ENCODE data around the gene SLC9B1.
A peak's percentile ranks its signal among the peaks of the same experiment; 100 is the strongest.
"Not testable (repeated sequence)": the region's sequence is repeated elsewhere in the genome, so short reads cannot be mapped to it uniquely, and the experiment has no call there.

Gene SLC9B1

DNA sequence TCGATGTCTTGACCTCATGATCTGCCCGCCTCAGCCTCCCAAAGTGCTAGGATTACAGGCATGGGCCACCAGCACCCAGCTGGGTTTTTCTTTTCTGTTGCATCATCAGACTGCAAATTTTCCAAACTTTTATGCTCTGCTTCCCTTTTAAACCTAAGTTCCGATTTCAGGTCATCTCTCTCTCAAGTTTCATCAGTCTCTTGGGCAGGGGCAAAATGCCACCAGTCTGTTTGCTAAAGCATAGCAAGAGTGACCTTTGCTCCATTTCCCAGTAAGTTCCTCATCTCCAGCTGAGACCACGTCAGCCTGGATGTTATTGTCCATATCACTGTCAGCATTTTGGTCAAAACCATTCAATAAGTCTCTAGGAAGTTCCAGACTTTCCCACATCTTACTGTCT lies 141.2 kb downstream of the SLC9B1 start:
- DNase-seq (ENCODE audit: low spot score), result not testable (repeated sequence)

DNA sequence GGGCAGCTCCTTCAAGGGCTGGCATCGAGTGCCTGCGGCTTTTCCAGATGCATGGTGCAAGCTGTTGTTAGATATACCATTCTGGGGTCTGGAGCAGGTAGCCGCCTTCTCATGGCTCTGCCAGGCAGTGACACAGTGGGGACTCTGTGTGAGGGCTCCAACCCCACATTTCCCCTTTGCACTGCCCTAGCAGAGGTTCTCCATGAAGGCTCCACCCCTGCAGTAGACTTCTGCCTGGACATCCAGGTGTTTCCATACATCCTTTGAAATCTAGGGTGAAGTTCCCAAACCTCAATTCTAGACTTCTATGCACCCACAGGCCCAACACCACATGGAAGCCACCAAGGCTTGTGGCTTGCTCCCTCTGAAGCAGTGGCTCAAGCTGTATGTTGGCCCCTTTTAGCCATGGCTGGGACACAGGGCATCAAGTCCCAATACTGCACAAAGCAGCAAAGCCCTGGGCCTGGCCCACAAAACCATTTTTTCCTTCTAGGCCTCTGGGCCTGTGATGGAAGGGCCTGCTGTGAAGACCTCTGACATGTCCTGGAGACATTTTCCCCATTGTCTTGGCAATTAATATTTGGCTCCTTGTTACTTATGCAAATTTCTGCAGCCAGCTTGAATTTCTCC lies 141.9 kb downstream of the SLC9B1 start:
- not testable (repeated sequence) for DNase-seq (ENCODE audit: low spot score)

DNA sequence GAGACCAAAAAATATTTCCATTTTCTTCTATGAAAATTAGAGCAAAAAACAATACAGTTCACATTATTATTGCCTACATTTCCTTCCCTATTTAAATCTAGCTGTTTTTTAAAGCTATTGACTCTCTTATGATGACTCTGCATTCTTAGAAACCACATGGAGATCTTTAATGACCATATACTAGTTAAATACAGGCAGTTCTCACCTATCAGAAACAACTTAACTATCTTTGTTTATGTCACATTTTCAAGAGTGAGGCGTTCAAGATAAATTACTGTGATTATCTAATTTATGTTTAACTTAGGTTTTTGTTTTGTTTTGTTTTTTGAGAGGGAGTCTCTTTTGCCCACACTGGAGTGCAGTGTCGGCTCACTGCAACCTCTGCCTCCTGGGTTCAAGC lies 147.7 kb downstream of the SLC9B1 start:
- DNase-seq (ENCODE audit: low spot score), result peak; percentile 74

DNA sequence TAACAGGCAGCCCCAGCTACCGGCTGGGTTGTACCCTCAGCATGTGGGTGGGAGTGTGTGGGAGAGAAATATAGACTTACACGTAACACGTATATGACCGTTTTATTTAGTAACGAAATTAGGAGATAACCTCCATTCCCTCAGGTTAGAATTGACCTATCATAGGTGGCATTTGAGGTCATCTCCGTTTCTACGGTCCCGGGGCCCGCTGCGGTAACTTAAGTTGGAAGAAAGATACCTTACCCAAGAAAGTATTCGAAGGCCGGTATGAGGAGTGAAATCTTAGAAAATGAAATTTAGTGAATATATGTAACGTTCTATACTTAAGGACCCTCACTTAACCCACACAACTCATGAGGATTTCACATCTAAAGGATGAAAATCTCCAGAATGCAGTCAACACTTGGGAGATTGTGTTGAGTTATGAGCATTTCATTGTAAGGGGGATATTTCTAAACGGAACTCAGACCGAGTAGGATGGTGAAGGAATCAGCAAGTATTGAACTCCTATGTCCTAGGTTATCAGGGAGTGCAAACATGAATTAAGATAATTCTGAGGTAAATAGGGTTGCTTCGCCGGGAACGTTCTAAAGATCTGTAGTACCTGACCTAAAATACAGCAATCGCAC lies 149.8 kb downstream of the SLC9B1 start:
- peak; percentile 84 for DNase-seq (ENCODE audit: low spot score)

GRCh38 chr4:102868781-102869568 lies 150.5 kb downstream of the SLC9B1 start, which contains the start of gene CISD2:
Gene CISD2, plus strand, starts transcription at chr4:102868992. Its CDS starts 93 bp downstream, at chr4:102869085.
- DNase-seq (ENCODE audit: low spot score), result peak; percentile 89

GRCh38 chr4:102868153-102868780 lies 151.2 kb downstream of the SLC9B1 start:
- DNase-seq (ENCODE audit: low spot score), result no peak

DNA sequence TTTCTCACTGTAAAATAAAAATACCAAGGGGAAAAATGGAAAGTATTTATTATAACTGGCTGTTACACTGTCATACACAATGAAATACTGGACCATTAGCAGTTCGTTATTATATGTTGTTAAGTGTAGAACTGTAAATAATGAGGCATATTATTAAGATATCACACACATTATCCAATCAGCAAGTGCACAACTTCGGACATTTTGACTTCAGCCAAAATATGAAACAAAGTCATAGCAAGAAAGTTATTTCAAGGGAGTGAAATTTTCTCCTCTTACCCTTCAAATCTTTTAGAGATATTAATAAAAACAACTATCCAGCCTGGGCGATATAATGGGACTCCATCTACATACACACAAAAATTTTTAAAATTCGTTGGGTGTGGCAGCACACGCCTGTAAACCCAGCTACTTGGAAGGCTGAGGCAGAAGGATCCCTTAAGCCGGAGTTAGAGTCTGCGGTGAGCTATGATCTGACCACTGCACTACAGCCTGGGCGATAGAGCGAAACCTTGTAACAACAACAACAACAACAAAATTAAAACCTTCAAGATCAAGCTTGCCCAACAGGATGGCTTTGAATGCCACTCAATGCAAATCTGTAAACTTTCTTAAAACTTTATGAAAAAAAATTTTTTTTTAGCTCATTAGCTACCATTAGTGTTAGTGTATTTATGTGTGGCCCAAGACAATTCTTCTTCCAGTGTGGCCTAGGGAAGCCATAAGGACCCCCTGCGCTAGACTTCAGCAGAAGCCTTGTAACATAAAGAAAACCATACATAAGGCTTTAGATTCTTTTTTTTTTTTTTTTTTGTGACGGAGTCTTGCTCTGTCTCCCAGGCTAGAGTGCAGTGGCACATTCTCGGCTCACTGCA lies 152.0 kb downstream of the SLC9B1 start:
- DNase-seq (ENCODE audit: low spot score), result peak; percentile 43

GRCh38 chr4:102865327-102865726 lies 154.2 kb downstream of the SLC9B1 start:
- not testable (repeated sequence) for DNase-seq (ENCODE audit: low spot score)

DNA sequence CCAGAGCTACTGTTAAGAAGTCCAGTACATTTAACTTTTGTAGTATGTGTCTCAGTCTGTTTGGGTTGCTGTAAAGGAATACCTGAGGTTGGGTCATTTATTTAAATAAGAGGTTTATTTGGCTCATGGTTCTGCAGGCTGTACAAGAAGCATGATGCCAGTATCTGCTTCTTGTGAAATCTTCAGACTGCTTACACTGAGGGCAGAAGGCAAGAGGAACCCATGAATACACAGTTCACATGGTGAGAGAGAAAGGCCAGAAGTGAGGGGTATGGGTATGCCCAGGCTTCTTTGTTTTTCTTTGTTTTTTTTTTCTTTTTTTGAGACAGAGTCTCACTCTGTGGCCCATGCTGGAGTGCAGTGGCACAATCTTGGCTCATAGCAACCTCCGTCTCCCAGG lies 156.8 kb downstream of the SLC9B1 start:
- DNase-seq (ENCODE audit: low spot score), result no peak

- no peak for DNase-seq (ENCODE audit: low spot score)
These were observed 157.5 kb downstream of the SLC9B1 start for GRCh38 chr4:102862016-102862415.

DNA sequence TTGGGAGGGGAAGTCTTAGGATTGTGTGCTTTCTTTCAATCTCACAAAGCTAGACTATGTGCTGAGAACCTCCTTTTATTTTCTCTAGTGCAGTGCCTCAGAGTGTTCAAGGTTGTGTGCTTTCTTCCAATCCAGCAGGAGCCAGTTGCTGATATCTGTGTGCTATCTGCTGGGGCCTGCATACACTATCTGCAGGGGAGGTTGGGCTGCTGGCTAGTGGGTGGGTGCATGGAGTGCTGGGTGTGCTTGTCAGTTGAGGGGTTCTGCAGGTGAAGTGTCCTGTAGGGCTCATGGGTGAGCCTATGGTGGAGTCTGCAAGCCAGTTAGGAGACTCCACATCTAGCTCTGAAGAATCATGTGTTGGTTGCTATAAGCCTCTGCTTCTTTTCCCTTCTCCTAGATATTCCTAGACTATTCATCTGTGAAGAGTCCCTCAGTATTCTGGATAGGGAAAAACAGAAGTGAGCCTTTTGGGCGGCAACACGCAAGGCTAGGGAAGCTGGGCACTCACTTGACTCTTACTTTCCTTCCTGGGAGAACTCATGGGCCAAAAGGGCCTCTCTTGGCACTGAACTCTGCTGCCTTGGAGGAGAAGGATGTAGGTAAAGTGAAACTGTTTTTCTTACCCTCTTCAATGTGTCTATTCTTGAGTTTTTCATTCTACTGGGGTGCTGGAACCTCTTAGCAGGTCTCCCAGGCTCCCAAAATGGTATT lies 158.7 kb downstream of the SLC9B1 start:
- peak; percentile 19 for DNase-seq (ENCODE audit: low spot score)

GRCh38 chr4:102858828-102859464 lies 160.6 kb downstream of the SLC9B1 start:
- no peak for DNase-seq (ENCODE audit: low spot score)
